H9 (cell line): ENCODE results near the gene NOTCH1. TPM values are rescaled to one million over a fixed set of nuclear protein-coding genes. Genes with fewer than 3 reads are reported as not detected.

Experiments used
- DNase-seq: peaks from one replicate; pipeline ENCODE4 v3.0.0-alpha.2; 2017
- H2AFZ ChIP-seq: one replicate; pipeline ENCODE4 v1.6.1; 2013; ENCODE audit warnings: mild to moderate bottlenecking, low read length, control low read depth, moderate library complexity
- H2AK5ac ChIP-seq: 2 replicates; pipeline ENCODE4 v1.6.1; 2013; ENCODE audit warnings: low read length, control low read depth, mixed read lengths; ENCODE audit not compliant: insufficient read length
- H2BK120ac ChIP-seq: one replicate; pipeline ENCODE4 v1.6.1; 2013; ENCODE audit warnings: low read depth, mild to moderate bottlenecking, low read length, control low read depth, inconsistent platforms; ENCODE audit not compliant: poor library complexity, severe bottlenecking
- H2BK12ac ChIP-seq: 2 replicates; pipeline ENCODE4 v1.6.1; 2013; ENCODE audit warnings: low read length, control low read depth, mixed read lengths, low read depth; ENCODE audit not compliant: insufficient read length
- H2BK15ac ChIP-seq: 2 replicates; pipeline ENCODE4 v1.6.1; 2013; ENCODE audit warnings: low read depth, low read length, control low read depth
- H2BK20ac ChIP-seq: one replicate; pipeline ENCODE4 v1.6.1; 2013; ENCODE audit warnings: low read depth, mild to moderate bottlenecking, low read length, control low read depth, inconsistent platforms; ENCODE audit not compliant: poor library complexity, severe bottlenecking
- H2BK5ac ChIP-seq: 2 replicates; pipeline ENCODE4 v1.6.1; 2013; ENCODE audit warnings: low read length, control low read depth, mixed read lengths; ENCODE audit not compliant: insufficient read length
- H3K14ac ChIP-seq: 2 replicates; pipeline ENCODE4 v1.6.1; 2013; ENCODE audit warnings: low read length, control low read depth; ENCODE audit not compliant: insufficient read depth
- H3K18ac ChIP-seq: 2 replicates; pipeline ENCODE4 v1.6.1; 2013; ENCODE audit warnings: low read depth, mild to moderate bottlenecking, mixed read lengths, low read length, control low read depth; ENCODE audit not compliant: insufficient read length
- H3K23ac ChIP-seq: 2 replicates; pipeline ENCODE4 v1.6.1; 2013; ENCODE audit warnings: low read length, control low read depth, mixed read lengths, low read depth; ENCODE audit not compliant: insufficient read length
- H3K23me2 ChIP-seq: 2 replicates; pipeline ENCODE4 v1.6.1; 2013; ENCODE audit warnings: low read depth, mild to moderate bottlenecking, mixed read lengths, low read length, control low read depth; ENCODE audit not compliant: insufficient read length, poor library complexity, severe bottlenecking
- H3K27ac ChIP-seq: 2 replicates; pipeline ENCODE4 v1.5.1; 2013; ENCODE audit warnings: low read length, control low read depth, mixed read lengths, low read depth; ENCODE audit not compliant: insufficient read length
- H3K27me3 ChIP-seq: 2 replicates; pipeline ENCODE4 v1.6.1; 2013; ENCODE audit warnings: low read length, control low read depth, inconsistent platforms; ENCODE audit not compliant: insufficient read depth
- H3K4ac ChIP-seq: 2 replicates; pipeline ENCODE4 v1.6.1; 2013; ENCODE audit warnings: low read depth, mild to moderate bottlenecking, control low read depth, inconsistent platforms, low read length, moderate library complexity
- H3K4me1 ChIP-seq: 2 replicates; pipeline ENCODE4 v1.6.1; 2013; ENCODE audit warnings: low read length, control low read depth, inconsistent platforms; ENCODE audit not compliant: insufficient read depth
- H3K4me2 ChIP-seq: 2 replicates; pipeline ENCODE4 v1.6.1; 2013; ENCODE audit warnings: low read length, control low read depth, mixed read lengths; ENCODE audit not compliant: insufficient read length, insufficient read depth
- H3K56ac ChIP-seq: 2 replicates; pipeline ENCODE4 v1.6.1; 2013; ENCODE audit warnings: low read depth, mild to moderate bottlenecking, mixed read lengths, low read length, control low read depth; ENCODE audit not compliant: insufficient read length
- H3K79me1 ChIP-seq: 2 replicates; pipeline ENCODE4 v1.6.1; 2013; ENCODE audit warnings: low read depth, mild to moderate bottlenecking, moderate library complexity, low read length, control low read depth, inconsistent platforms; ENCODE audit not compliant: insufficient read depth, poor library complexity, severe bottlenecking
- H3K79me2 ChIP-seq: 2 replicates; pipeline ENCODE4 v1.6.1; 2013; ENCODE audit warnings: low read length, control low read depth, inconsistent platforms; ENCODE audit not compliant: insufficient read depth
- H3K9ac ChIP-seq: 2 replicates; pipeline ENCODE4 v1.6.1; 2013; ENCODE audit warnings: low read length, control low read depth, mixed read lengths; ENCODE audit not compliant: insufficient read length; ENCODE audit errors: extremely low read depth
- H3K9me3 ChIP-seq: one replicate; pipeline ENCODE4 v1.6.1; 2013; ENCODE audit warnings: low read depth, low read length, inconsistent platforms; ENCODE audit not compliant: control insufficient read depth
- H3T11ph ChIP-seq: one replicate; pipeline ENCODE4 v1.6.1; 2013; ENCODE audit warnings: mild to moderate bottlenecking, low read length, control low read depth, inconsistent platforms
- H4K20me1 ChIP-seq: one replicate; pipeline ENCODE4 v1.6.1; 2013; ENCODE audit not compliant: control insufficient read depth, insufficient read length, insufficient read depth
- H4K5ac ChIP-seq: 2 replicates; pipeline ENCODE4 v1.6.1; 2013; ENCODE audit warnings: low read depth, mild to moderate bottlenecking, mixed read lengths, low read length, control low read depth; ENCODE audit not compliant: insufficient read length
- H4K8ac ChIP-seq: replicated peaks from 2 replicates; pipeline ENCODE4 v1.6.1; 2013; ENCODE audit warnings: low read length, control low read depth, mixed read lengths, low read depth; ENCODE audit not compliant: insufficient read length
- H4K91ac ChIP-seq: 2 replicates; pipeline ENCODE4 v1.6.1; 2013; ENCODE audit warnings: low read depth, mild to moderate bottlenecking, moderate library complexity, mixed read lengths, low read length, control low read depth; ENCODE audit not compliant: insufficient read length
- H3K27ac Mint-ChIP-seq, 3 experiments: 2 replicates in 2 of 3; 3 replicates in 1 of 3; pipeline ENCODE4 v1.8.0; 2020 to 2021; ENCODE audit warnings: mixed read lengths in 3 of 3, mild to moderate bottlenecking in 1 of 3, moderate library complexity in 1 of 3
- H3K27me3 Mint-ChIP-seq: 2 replicates; pipeline ENCODE4 v1.8.0; 2021; ENCODE audit warnings: low read depth, mild to moderate bottlenecking, moderate library complexity, mixed read lengths
- H3K36me3 Mint-ChIP-seq, 3 experiments: 2 replicates in 2 of 3; 3 replicates in 1 of 3; pipeline ENCODE4 v1.8.0; 2020 to 2021; ENCODE audit warnings: low read depth in 3 of 3, mixed read lengths in 3 of 3; ENCODE audit not compliant: insufficient read depth in 1 of 3
- H3K4me1 Mint-ChIP-seq, 2 experiments: 2 replicates each; pipeline ENCODE4 v1.8.0; 2020; ENCODE audit warnings: mixed read lengths in 2 of 2
- H3K4me3 Mint-ChIP-seq, 2 experiments: 2 replicates in 1 of 2; 3 replicates in 1 of 2; pipeline ENCODE4 v1.8.0; 2020 to 2021; ENCODE audit warnings: mild to moderate bottlenecking in 2 of 2, mixed read lengths in 2 of 2, moderate library complexity in 1 of 2
- H3K9me3 Mint-ChIP-seq, 2 experiments: 2 replicates in 1 of 2; 3 replicates in 1 of 2; pipeline ENCODE4 v1.8.0; 2020; ENCODE audit warnings: mild to moderate bottlenecking in 2 of 2, mixed read lengths in 2 of 2, moderate library complexity in 1 of 2
- WGBS: extraction: QIAGEN DNeasy Blood & Tissue Kit; methylation state at CpG from one replicate; pipeline ENCODE4 v1.1.7; 2013; ENCODE audit warnings: missing lambda C conversion rate, low lambda C conversion rate, mixed read lengths; ENCODE audit not compliant: insufficient read length; ENCODE audit errors: extremely low coverage; 5-methylcytosine and 5-hydroxymethylcytosine counted together
- total RNA-seq: library from RNA; stranded (reverse); gene quantifications from 2 replicates; pipeline ENCODE4 v1.2.1, GENCODE V29; 2021
- TF ChIP-seq, protein P1 (sequence below): fragments of 200-600 bp; sonication (generic); conservative IDR thresholded peaks from 3 replicates; pipeline ENCODE4 v1.8.0; 2021; ENCODE audit warnings: antibody characterized with exemption, mild to moderate bottlenecking

Gene NOTCH1
- total RNA-seq, 1 experiment from 2014 or later: 71.6 TPM

DNA sequence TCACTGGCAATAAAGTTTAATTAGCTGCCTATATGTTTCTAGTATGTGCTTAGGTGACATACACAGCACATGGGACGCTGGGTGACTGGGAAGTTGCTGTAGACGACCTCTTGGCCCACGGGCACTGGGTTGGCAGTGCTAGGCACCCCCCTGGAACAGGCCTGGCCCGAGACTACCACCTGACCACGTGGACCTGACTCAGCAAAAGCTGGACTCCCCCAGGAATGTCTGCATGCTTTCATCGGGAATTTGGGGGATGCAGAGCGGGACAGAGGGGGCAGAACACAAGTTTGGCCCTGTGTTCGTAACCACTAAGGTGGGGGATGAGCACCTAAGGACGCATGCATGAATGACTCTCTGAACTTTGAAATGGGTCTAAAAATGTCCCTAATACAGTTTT, 89.6 kb downstream of the NOTCH1 start:
- H3K4me3 Mint-ChIP-seq: no peak overlapping the region
- Histone ChIP-seq H3K9me3 (no peaks in the 10 kb centered on the region), H3K18ac (no peak overlapping the region), H2BK120ac (no peak overlapping the region), H3K79me2 (no peaks in the 10 kb centered on the region), H3K27ac (no peak overlapping the region), H4K5ac (no peak overlapping the region), H3T11ph (no peak overlapping the region), H2BK12ac (no peak overlapping the region), H3K9ac (no peak overlapping the region), H3K79me1 (no peaks in the 10 kb centered on the region), H4K20me1 (no peaks in the 10 kb centered on the region), H3K4ac (no peak overlapping the region), H3K4me1 (no peaks in the 10 kb centered on the region), H2AK5ac (no peak overlapping the region), H3K27me3 (no peaks in the 10 kb centered on the region), H3K14ac (no peak overlapping the region), H3K56ac (no peak overlapping the region), H2AFZ (no peak overlapping the region), H3K4me2 (no peak overlapping the region), H2BK15ac (no peak overlapping the region), H3K23ac (no peak overlapping the region), H2BK5ac (no peak overlapping the region), H4K91ac (no peak overlapping the region), H2BK20ac (no peak overlapping the region), H3K23me2 (peaks cover 3% of the 10 kb centered on the region), H4K8ac (no peak overlapping the region)
- WGBS: no CpG with 5 or more reads among the region's 9 CpGs
- H3K4me1 Mint-ChIP-seq: no peaks in the 10 kb centered on the region
- H3K9me3 Mint-ChIP-seq: no peaks in the 10 kb centered on the region
- DNase-seq: no peak
- H3K36me3 Mint-ChIP-seq: peaks cover 57 to 84% (median 82%) of the 10 kb centered on the region in 3 experiments; a peak in 6 of 7 replicates
- TF ChIP-seq, protein P1, sequence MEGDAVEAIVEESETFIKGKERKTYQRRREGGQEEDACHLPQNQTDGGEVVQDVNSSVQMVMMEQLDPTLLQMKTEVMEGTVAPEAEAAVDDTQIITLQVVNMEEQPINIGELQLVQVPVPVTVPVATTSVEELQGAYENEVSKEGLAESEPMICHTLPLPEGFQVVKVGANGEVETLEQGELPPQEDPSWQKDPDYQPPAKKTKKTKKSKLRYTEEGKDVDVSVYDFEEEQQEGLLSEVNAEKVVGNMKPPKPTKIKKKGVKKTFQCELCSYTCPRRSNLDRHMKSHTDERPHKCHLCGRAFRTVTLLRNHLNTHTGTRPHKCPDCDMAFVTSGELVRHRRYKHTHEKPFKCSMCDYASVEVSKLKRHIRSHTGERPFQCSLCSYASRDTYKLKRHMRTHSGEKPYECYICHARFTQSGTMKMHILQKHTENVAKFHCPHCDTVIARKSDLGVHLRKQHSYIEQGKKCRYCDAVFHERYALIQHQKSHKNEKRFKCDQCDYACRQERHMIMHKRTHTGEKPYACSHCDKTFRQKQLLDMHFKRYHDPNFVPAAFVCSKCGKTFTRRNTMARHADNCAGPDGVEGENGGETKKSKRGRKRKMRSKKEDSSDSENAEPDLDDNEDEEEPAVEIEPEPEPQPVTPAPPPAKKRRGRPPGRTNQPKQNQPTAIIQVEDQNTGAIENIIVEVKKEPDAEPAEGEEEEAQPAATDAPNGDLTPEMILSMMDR: no peak
- H3K27ac Mint-ChIP-seq: no peak overlapping the region
- H3K27me3 Mint-ChIP-seq: no peaks in the 10 kb centered on the region
